Endothelial cell of coronary artery (primary cell): Measurements from ENCODE around the gene KCNIP1. TPM values are rescaled to one million over a fixed set of nuclear protein-coding genes. Genes with fewer than 3 reads are reported as not detected.

Source experiments
- total RNA-seq: library from RNA; depleted of rRNA; stranded (reverse); fragments of >200 nt; gene quantifications from 2 replicates; pipeline ENCODE4 v1.2.3, GENCODE V29; 2014

The KCNIP1 gene
- not detected in 2 replicates for total RNA-seq

DNA sequence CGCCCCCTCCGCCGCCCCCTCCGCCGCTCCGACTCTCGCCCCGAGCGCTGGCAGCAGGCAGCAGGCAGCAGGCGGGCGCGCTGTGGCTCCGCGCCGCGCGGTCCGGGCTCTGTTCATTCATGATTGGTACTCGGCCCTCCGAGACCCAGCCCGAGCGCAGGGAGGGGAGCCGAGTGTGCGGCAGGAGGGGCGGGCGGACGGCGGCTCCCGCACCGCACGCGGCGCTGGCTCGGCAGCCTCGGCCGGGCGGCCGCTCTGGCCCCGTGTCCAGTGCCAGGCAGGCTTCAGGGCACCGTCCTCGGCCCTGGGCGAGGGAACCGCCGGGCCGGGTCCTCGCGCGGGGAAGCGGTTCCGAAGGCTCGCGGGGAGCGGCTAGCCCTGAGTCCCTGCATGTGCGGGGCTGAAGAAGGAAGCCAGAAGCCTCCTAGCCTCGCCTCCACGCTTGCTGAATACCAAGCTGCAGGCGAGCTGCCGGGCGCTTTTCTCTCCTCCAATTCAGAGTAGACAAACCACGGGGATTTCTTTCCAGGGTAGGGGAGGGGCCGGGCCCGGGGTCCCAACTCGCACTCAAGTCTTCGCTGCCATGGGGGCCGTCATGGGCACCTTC is at the start of gene KCNIP1:
Gene KCNIP1 (plus strand): TSS at position 31 of the 607 bp plus-strand sequence.

GRCh38 chr5:170783498-170784247 is 279.9 kb downstream of the KCNIP1 start, which contains the start of gene GABRP:
Gene GABRP (plus strand): TSS chr5:170783725. CDS start chr5:170788616, 4,891 bp downstream.

Other genes with a start within 250 kb of the KCNIP1 start
- not detected in 2 replicates for gene LCP2, start 206.2 kb upstream of the KCNIP1 start, total RNA-seq
- gene KCNMB1, start 114.7 kb upstream of the KCNIP1 start, total RNA-seq: 0.54 and 0.66 TPM in 2 replicates